Hair follicular keratinocyte (primary cell): ENCODE results near the gene TGM2. TPM values are rescaled to one million over a fixed set of nuclear protein-coding genes. Genes with fewer than 3 reads are reported as not detected.

Experiments used
- total RNA-seq: library from RNA; depleted of rRNA; stranded (reverse); fragments of >200 nt; gene quantifications from 2 replicates; pipeline ENCODE4 v1.2.3, GENCODE V29; 2015

The TGM2 gene
- total RNA-seq = 6.0 and 31.0 TPM in 2 replicates

GRCh38 chr20:38165089-38165965 is at the start of gene TGM2:
Gene TGM2 (minus strand): TSS chr20:38165270. CDS start chr20:38165198, 72 bp downstream.

Other genes starting within 250 kb of the TGM2 start
- gene TTI1, start 131.8 kb downstream of the TGM2 start, total RNA-seq = 9.9 and 19.6 TPM in 2 replicates
- 12.8 and 18.1 TPM in 2 replicates for gene RPRD1B, start 131.5 kb downstream of the TGM2 start, total RNA-seq
- gene KIAA1755, start 95.5 kb upstream of the TGM2 start, total RNA-seq = not detected in 2 replicates
- gene BPI, start 138.9 kb upstream of the TGM2 start, total RNA-seq = not detected in 2 replicates
- not detected in 2 replicates for gene LBP, start 181.2 kb upstream of the TGM2 start, total RNA-seq